Thyroid gland (tissue), 4 donors: ENCODE data around the gene HPD.
A peak's percentile ranks its signal among the peaks of the same experiment; 100 is the strongest.

Source experiments
- POLR2A ChIP-seq, 2 donors: fragments of 450-650 bp; IDR thresholded peaks; one replicate each; pipeline ENCODE4 v1.6.1; 2017; ENCODE audit warnings: antibody characterized with exemption in 2 of 2, mild to moderate bottlenecking in 2 of 2, moderate library complexity in 1 of 2
- TF ChIP-seq, protein P1 (sequence below), 6 experiments: fragments of 200-600 bp in 3 of 6; fragments of 450-650 bp in 3 of 6; sonication (generic) in 3 of 6; IDR thresholded peaks; one replicate each; pipeline ENCODE4 v1.5.1; 2016 to 2019; ENCODE audit warnings: antibody characterized with exemption in 6 of 6, mild to moderate bottlenecking in 2 of 6, inconsistent platforms in 1 of 6, moderate library complexity in 1 of 6

GRCh38 chr12:121811434-121812319 is 47.0 kb downstream of the HPD start:
- TF ChIP-seq, protein P1, sequence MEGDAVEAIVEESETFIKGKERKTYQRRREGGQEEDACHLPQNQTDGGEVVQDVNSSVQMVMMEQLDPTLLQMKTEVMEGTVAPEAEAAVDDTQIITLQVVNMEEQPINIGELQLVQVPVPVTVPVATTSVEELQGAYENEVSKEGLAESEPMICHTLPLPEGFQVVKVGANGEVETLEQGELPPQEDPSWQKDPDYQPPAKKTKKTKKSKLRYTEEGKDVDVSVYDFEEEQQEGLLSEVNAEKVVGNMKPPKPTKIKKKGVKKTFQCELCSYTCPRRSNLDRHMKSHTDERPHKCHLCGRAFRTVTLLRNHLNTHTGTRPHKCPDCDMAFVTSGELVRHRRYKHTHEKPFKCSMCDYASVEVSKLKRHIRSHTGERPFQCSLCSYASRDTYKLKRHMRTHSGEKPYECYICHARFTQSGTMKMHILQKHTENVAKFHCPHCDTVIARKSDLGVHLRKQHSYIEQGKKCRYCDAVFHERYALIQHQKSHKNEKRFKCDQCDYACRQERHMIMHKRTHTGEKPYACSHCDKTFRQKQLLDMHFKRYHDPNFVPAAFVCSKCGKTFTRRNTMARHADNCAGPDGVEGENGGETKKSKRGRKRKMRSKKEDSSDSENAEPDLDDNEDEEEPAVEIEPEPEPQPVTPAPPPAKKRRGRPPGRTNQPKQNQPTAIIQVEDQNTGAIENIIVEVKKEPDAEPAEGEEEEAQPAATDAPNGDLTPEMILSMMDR (IDR thresholded peaks at IDR 0.05): peak; percentile 72 to 100 (median 98)
- TF ChIP-seq POLR2A (IDR thresholded peaks at IDR 0.05): no peak
